SKM-1 treated with dmso at 0.1 percent for 144 hours (cell line): Measurements from ENCODE around the gene PCDHGA6.
A peak's percentile ranks its signal among the peaks of the same experiment; 100 is the strongest.
"Not testable (repeated sequence)": the region's sequence is repeated elsewhere in the genome, so short reads cannot be mapped to it uniquely, and the experiment has no call there.

ENCODE experiments used
- DNase-seq: peaks from one replicate; lab custom pipeline; 2025; ENCODE audit not compliant: unreplicated experiment; lab: John Stamatoyannopoulos, UW

PCDHGA6 gene

GRCh38 chr5:141392429-141393198 lies 18.9 kb downstream of the PCDHGA6 start, which contains the start of gene PCDHGA8:
Gene PCDHGA8, plus strand, starts transcription at chr5:141392633. Its CDS starts 181 bp downstream, at chr5:141392814.
- no peak for DNase-seq

GRCh38 chr5:141393267-141393666 lies 19.6 kb downstream of the PCDHGA6 start:
- no peak for DNase-seq

- not testable (repeated sequence) for DNase-seq
Observed at GRCh38 chr5:141394401-141395187, 20.9 kb downstream of the PCDHGA6 start.

- DNase-seq: peak; percentile 14
Observed at GRCh38 chr5:141397756-141398551, 24.3 kb downstream of the PCDHGA6 start, which contains the start of gene PCDHGB5. Gene PCDHGB5, plus strand, starts transcription at chr5:141397947. Its CDS starts 181 bp downstream, at chr5:141398128.

- no peak for DNase-seq
Observed at GRCh38 chr5:141398608-141399007, 24.9 kb downstream of the PCDHGA6 start.

GRCh38 chr5:141399555-141400258 lies 26.0 kb downstream of the PCDHGA6 start:
- DNase-seq: no peak

GRCh38 chr5:141402553-141403243 lies 29.0 kb downstream of the PCDHGA6 start, which contains the start of gene PCDHGA9:
Gene PCDHGA9, plus strand, starts transcription at chr5:141402778. Its CDS starts 175 bp downstream, at chr5:141402953.
- DNase-seq: no peak

- DNase-seq: no peak
Observed at GRCh38 chr5:141403387-141403786, 29.7 kb downstream of the PCDHGA6 start.

GRCh38 chr5:141407790-141408505 lies 34.3 kb downstream of the PCDHGA6 start, which contains the start of gene PCDHGB6:
Gene PCDHGB6, plus strand, starts transcription at chr5:141408021. Its CDS starts 182 bp downstream, at chr5:141408203.
- not testable (repeated sequence) for DNase-seq

- no peak for DNase-seq
Observed at GRCh38 chr5:141409598-141410306, 36.1 kb downstream of the PCDHGA6 start.

GRCh38 chr5:141411575-141411974 lies 37.9 kb downstream of the PCDHGA6 start:
- no peak for DNase-seq

GRCh38 chr5:141412854-141413539 lies 39.3 kb downstream of the PCDHGA6 start, which contains the start of gene PCDHGA10:
Gene PCDHGA10, plus strand, starts transcription at chr5:141412987. Its CDS starts 189 bp downstream, at chr5:141413176.
- DNase-seq: peak; percentile 75

- DNase-seq: no peak
Observed at GRCh38 chr5:141413540-141414069, 39.9 kb downstream of the PCDHGA6 start.

- not testable (repeated sequence) for DNase-seq
Observed at GRCh38 chr5:141414548-141415274, 41.0 kb downstream of the PCDHGA6 start.

GRCh38 chr5:141415275-141415618 lies 41.6 kb downstream of the PCDHGA6 start:
- DNase-seq: not testable (repeated sequence)

GRCh38 chr5:141417494-141418172 lies 43.9 kb downstream of the PCDHGA6 start, which contains the start of gene PCDHGB7:
Gene PCDHGB7, plus strand, starts transcription at chr5:141417677. Its CDS starts 183 bp downstream, at chr5:141417860.
- peak; percentile 37 for DNase-seq
